ENCODE measurements around the gene MCTP2.

MCTP2 gene

GRCh38 chr15:94186770-94187331 is 44.5 kb upstream of the MCTP2 start:
- Histone ChIP-seq H4K20me1 (ENCODE audit: control insufficient read depth, insufficient read depth, low read depth, low read length) (no peaks in the 10 kb centered on the region), H3K27me3 (ENCODE audit: control insufficient read depth, low read length) (no peaks in the 10 kb centered on the region), H3K4me1 (ENCODE audit: control insufficient read depth, low read length) (no peaks in the 10 kb centered on the region), H3K9me3 (ENCODE audit: control insufficient read depth, insufficient read depth, low read length) (no peaks in the 10 kb centered on the region), H3K4me2 (ENCODE audit: low read length) (no peak overlapping the region), H3K27ac (ENCODE audit: low read depth, low read length) (no peak overlapping the region), H3K9me2 (replicated peaks; ENCODE audit: control insufficient read depth, low read length) (no peaks in the 10 kb centered on the region), H3K36me3 (ENCODE audit: control insufficient read depth, low read length) (no peaks in the 10 kb centered on the region), H3K4me3 (ENCODE audit: low read length) (no peak overlapping the region), H3F3A (ENCODE audit: control insufficient read depth, insufficient read depth) (no peaks in the 10 kb centered on the region), H3K79me2 (ENCODE audit: control insufficient read depth, low read length) (no peaks in the 10 kb centered on the region)
- TF ChIP-seq CTCF (IDR thresholded peaks at IDR 0.05; ENCODE audit: low read depth, low read length, poor library complexity, severe bottlenecking) = no peak
- TF ChIP-seq EZH2phosphoT487 (IDR thresholded peaks at IDR 0.05; ENCODE audit: borderline replicate concordance, low read length) = no peak

- Histone ChIP-seq H3K27ac (ENCODE audit: low read depth, low read length) (no peak overlapping the region), H3K9me3 (ENCODE audit: control insufficient read depth, insufficient read depth, low read length) (no peaks in the 10 kb centered on the region), H3K79me2 (ENCODE audit: control insufficient read depth, low read length) (no peaks in the 10 kb centered on the region), H3K36me3 (ENCODE audit: control insufficient read depth, low read length) (no peaks in the 10 kb centered on the region), H4K20me1 (ENCODE audit: control insufficient read depth, insufficient read depth, low read depth, low read length) (no peaks in the 10 kb centered on the region), H3F3A (ENCODE audit: control insufficient read depth, insufficient read depth) (no peaks in the 10 kb centered on the region), H3K4me3 (ENCODE audit: low read length) (no peak overlapping the region), H3K4me1 (ENCODE audit: control insufficient read depth, low read length) (no peaks in the 10 kb centered on the region), H3K27me3 (ENCODE audit: control insufficient read depth, low read length) (no peaks in the 10 kb centered on the region), H3K4me2 (ENCODE audit: low read length) (no peak overlapping the region), H3K9me2 (replicated peaks; ENCODE audit: control insufficient read depth, low read length) (no peaks in the 10 kb centered on the region)
- no peak for TF ChIP-seq CTCF (IDR thresholded peaks at IDR 0.05; ENCODE audit: low read depth, low read length, poor library complexity, severe bottlenecking)
- TF ChIP-seq EZH2phosphoT487 (IDR thresholded peaks at IDR 0.05; ENCODE audit: borderline replicate concordance, low read length) = no peak
Observed at GRCh38 chr15:94193906-94194305, 37.5 kb upstream of the MCTP2 start.

GRCh38 chr15:94196531-94196930 is 34.8 kb upstream of the MCTP2 start:
- Histone ChIP-seq H3K27me3 (ENCODE audit: control insufficient read depth, low read length) (no peaks in the 10 kb centered on the region), H3K4me2 (ENCODE audit: low read length) (no peak overlapping the region)
- TF ChIP-seq EZH2phosphoT487 (IDR thresholded peaks at IDR 0.05; ENCODE audit: borderline replicate concordance, low read length) = no peak
- TF ChIP-seq CTCF (IDR thresholded peaks at IDR 0.05; ENCODE audit: low read depth, low read length, poor library complexity, severe bottlenecking) = no peak

More at GRCh38 chr15:94196531-94196930, 34.8 kb upstream of the MCTP2 start:
- no peaks in the 10 kb centered on the region for H3K36me3 ChIP-seq (ENCODE audit: control insufficient read depth, low read length)
- no peaks in the 10 kb centered on the region for H3F3A ChIP-seq (ENCODE audit: control insufficient read depth, insufficient read depth)
- no peaks in the 10 kb centered on the region for H4K20me1 ChIP-seq (ENCODE audit: control insufficient read depth, insufficient read depth, low read depth, low read length)
- no peaks in the 10 kb centered on the region for H3K79me2 ChIP-seq (ENCODE audit: control insufficient read depth, low read length)
- H3K9me3 ChIP-seq (ENCODE audit: control insufficient read depth, insufficient read depth, low read length) = no peaks in the 10 kb centered on the region
- H3K9me2 ChIP-seq (replicated peaks; ENCODE audit: control insufficient read depth, low read length) = no peaks in the 10 kb centered on the region
- no peak overlapping the region for H3K4me3 ChIP-seq (ENCODE audit: low read length)
- H3K4me1 ChIP-seq (ENCODE audit: control insufficient read depth, low read length) = no peaks in the 10 kb centered on the region
- H3K27ac ChIP-seq (ENCODE audit: low read depth, low read length) = no peak overlapping the region

Measured in DOHH2 (cell line).